B cell (primary cell): Measurements from ENCODE around the gene RIC8A. TPM values are rescaled to one million over a fixed set of nuclear protein-coding genes. Genes with fewer than 3 reads are reported as not detected.
"Not testable (repeated sequence)": the region's sequence is repeated elsewhere in the genome, so short reads cannot be mapped to it uniquely, and the experiment has no call there.

Experiments used
- ATAC-seq: fragments of 200-7000 bp; cut with Tn5 transposase; one replicate; pipeline ENCODE4 v1.10.0; 2021; ENCODE audit warnings: low read depth, mild to moderate bottlenecking, moderate number of reproducible peaks, moderate library complexity
- CTCF ChIA-PET: fragments of 350-600 bp; sonication (Branson Sonifier 250); formaldehyde crosslinking; loops from one replicate; lab custom pipeline; 2021; ENCODE audit warnings: antibody characterized with exemption, inconsistent platforms; lab: Charles Lee
- POLR2A ChIA-PET: fragments of 350-600 bp; sonication (Branson Sonifier 250); formaldehyde crosslinking; loops from one replicate; lab custom pipeline; 2021; ENCODE audit warnings: antibody characterized with exemption; lab: Charles Lee
- DNase-seq: peaks from one replicate; pipeline ENCODE4 v3.0.0; 2013
- H2AFZ ChIP-seq: 2 replicates; pipeline ENCODE4 v1.6.1; 2012; ENCODE audit warnings: mild to moderate bottlenecking, low read depth, low read length; ENCODE audit not compliant: insufficient read depth, poor library complexity, severe bottlenecking
- H3K27ac ChIP-seq, 2 donors: 1 replicate in 1 of 2; 2 replicates in 1 of 2; pipeline ENCODE4 v1.5.1; 2012 to 2013; ENCODE audit warnings: low read length in 2 of 2, mild to moderate bottlenecking in 2 of 2, moderate library complexity in 1 of 2
- H3K27me3 ChIP-seq, 4 experiments: fragments of 200-600 bp in 1 of 4; sonication (generic) in 1 of 4; replicated peaks in 1 of 4; 1 replicate in 2 of 4; 2 replicates in 2 of 4; pipeline versions ENCODE4 v1.6.1 to v1.7.0; 2013 to 2016; ENCODE audit warnings: low read length in 3 of 4, mild to moderate bottlenecking in 2 of 4, mixed read lengths in 1 of 4, moderate library complexity in 1 of 4; ENCODE audit not compliant: insufficient read depth in 4 of 4, control insufficient read depth in 3 of 4; ENCODE audit errors: control extremely low read depth in 1 of 4
- H3K36me3 ChIP-seq, 2 experiments: replicated peaks in 1 of 2; 1 replicate in 1 of 2; 2 replicates in 1 of 2; pipeline versions ENCODE4 v1.6.1 to v1.7.1; 2013; ENCODE audit warnings: low read length in 1 of 2; ENCODE audit not compliant: insufficient read depth in 2 of 2, control insufficient read depth in 1 of 2; ENCODE audit errors: control extremely low read depth in 1 of 2, extremely low read depth in 1 of 2
- H3K4me1 ChIP-seq, 2 donors: fragments of 200-600 bp in 1 of 2; sonication (generic) in 1 of 2; 1 replicate in 1 of 2; 2 replicates in 1 of 2; pipeline versions ENCODE4 v1.5.1 to v1.6.1; 2013 to 2017; ENCODE audit warnings: low read length in 2 of 2; ENCODE audit not compliant: control insufficient read depth in 2 of 2, insufficient read depth in 2 of 2
- H3K4me2 ChIP-seq: replicated peaks from 2 replicates; pipeline ENCODE3; 2012; ENCODE audit warnings: mild to moderate bottlenecking, low read depth, low read length; ENCODE audit not compliant: poor library complexity, severe bottlenecking
- H3K4me3 ChIP-seq, 5 experiments: fragments of 200-600 bp in 1 of 5; sonication (generic) in 1 of 5; 1 replicate in 3 of 5; 2 replicates in 2 of 5; pipeline versions ENCODE4 v1.5.1 to v1.7.0; 2011 to 2016; ENCODE audit warnings: low read length in 4 of 5, mild to moderate bottlenecking in 4 of 5, low read depth in 2 of 5, control low read depth in 1 of 5, moderate library complexity in 1 of 5; ENCODE audit not compliant: insufficient read depth in 1 of 5; ENCODE audit errors: control extremely low read depth in 1 of 5, extremely low read depth in 1 of 5
- H3K79me2 ChIP-seq: fragments of 200-600 bp; sonication (generic); one replicate; pipeline ENCODE4 v1.6.0; 2016; ENCODE audit warnings: low read length; ENCODE audit not compliant: control insufficient read depth, insufficient read depth
- H3K9ac ChIP-seq: fragments of 200-600 bp; sonication (generic); 2 replicates; pipeline ENCODE4 v1.6.1; 2017; ENCODE audit warnings: mild to moderate bottlenecking, low read length, moderate library complexity
- H3K9me3 ChIP-seq, 3 donors: one replicate each; pipeline versions ENCODE4 v1.6.1 to v1.7.1; 2013; ENCODE audit warnings: low read length in 2 of 3; ENCODE audit not compliant: control insufficient read depth in 2 of 3, insufficient read depth in 1 of 3; ENCODE audit errors: control extremely low read depth in 1 of 3
- H4K20me1 ChIP-seq: 2 replicates; pipeline ENCODE4 v1.6.0; 2012; ENCODE audit warnings: mild to moderate bottlenecking, low read length; ENCODE audit not compliant: insufficient read depth, control insufficient read depth, poor library complexity, severe bottlenecking
- H3K27ac Mint-ChIP-seq: one replicate; pipeline ENCODE4 v1.8.0; 2021; ENCODE audit warnings: mixed read lengths
- H3K27me3 Mint-ChIP-seq: one replicate; pipeline ENCODE4 v1.8.0; 2021; ENCODE audit warnings: mixed read lengths
- H3K4me1 Mint-ChIP-seq: one replicate; pipeline ENCODE4 v1.8.0; 2021; ENCODE audit warnings: mixed read lengths
- H3K4me3 Mint-ChIP-seq: one replicate; pipeline ENCODE4 v1.8.0; 2021; ENCODE audit warnings: mixed read lengths
- H3K9me3 Mint-ChIP-seq: one replicate; pipeline ENCODE4 v1.8.0; 2022; ENCODE audit warnings: mixed read lengths; ENCODE audit not compliant: insufficient read depth
- CTCF ChIP-seq: fragments of 200-600 bp; IDR thresholded peaks from one replicate; pipeline ENCODE4 v1.8.0; 2022; ENCODE audit warnings: antibody characterized with exemption, mild to moderate bottlenecking
- EZH2 ChIP-seq: IDR thresholded peaks from 2 replicates; pipeline ENCODE4 v1.6.1; 2012; ENCODE audit warnings: borderline replicate concordance, low read depth, mild to moderate bottlenecking, moderate library complexity, low read length; ENCODE audit not compliant: insufficient read depth, poor library complexity, severe bottlenecking
- WGBS: methylation state at CpG from one replicate; pipeline ENCODE4 v1.1.5; 2013; ENCODE audit warnings: missing lambda C conversion rate; ENCODE audit not compliant: insufficient coverage; 5-methylcytosine and 5-hydroxymethylcytosine counted together
- intact Hi-C: fragments of 100-400 bp; cut with micrococcal nuclease; formaldehyde crosslinking; loops from one replicate; pipeline ENCODE4 v1.10.0; 2022
- polyA plus RNA-seq: library from polyadenylated mRNA; depleted of rRNA; stranded (reverse); fragments of >200 nt; gene quantifications from 2 replicates; pipeline ENCODE4 v1.2.3, GENCODE V29; 2012
- total RNA-seq, 2 donors: library from RNA; stranded (reverse); fragments of 120-200 nt in 1 of 2; gene quantifications; 1 replicate in 1 of 2; 2 replicates in 1 of 2; pipeline versions ENCODE4 v1.2.3 to v1.2.4, GENCODE V29; 2013 to 2022

RIC8A gene
- total and polyA plus RNA-seq, 2 donors (not counting 1 experiment from before 2014, with no cell fraction given), result 100 to 102 TPM

GRCh38 chr11:236774-237767 is 29.6 kb downstream of the RIC8A start, which contains the start of gene PSMD13:
Gene PSMD13 (plus strand): TSS chr11:236976. CDS start chr11:237050, 74 bp downstream.
- CTCF ChIA-PET, result interaction anchor here (0.6 to 3.8 kb wide), 10 partner anchors 10 to 269 kb away, joined by 3 to 29 read pairs (median 3); partner anchors contain the start of genes BET1L, NLRP6, RIC8A and RNH1
- under 1% methylated on average over 56 of the region's 62 CpGs for WGBS
- H3K27ac Mint-ChIP-seq, result peak within 1 kb of the TSS; percentile 100
- TF ChIP-seq EZH2 (no peak), CTCF (no peak)
- H4K20me1 ChIP-seq, result peaks cover 26% of the 10 kb centered on the region
- peaks cover 4 to 30% of the 10 kb centered on the region in 2 experiments for H3K36me3 ChIP-seq
- POLR2A ChIA-PET, result interaction anchor here (0.5 to 3.4 kb wide), 7 partner anchors 13 to 118 kb away, joined by 3 to 25 read pairs (median 4); partner anchors contain the start of genes BET1L and RIC8A
- peaks cover 57% of the 10 kb centered on the region for H3K79me2 ChIP-seq
- DNase-seq, result peak; percentile 91
- peak within 1 kb of the TSS; percentile 95 for H3K9ac ChIP-seq
- H3K9me3 Mint-ChIP-seq, result no peaks in the 10 kb centered on the region
- peak within 1 kb of the TSS; percentile 89 to 98 (median 95) for H3K4me3 ChIP-seq
- peak; percentile 77 for ATAC-seq
- peaks cover 38% of the 10 kb centered on the region for H3K4me1 Mint-ChIP-seq
- no peaks in the 10 kb centered on the region for H3K9me3 ChIP-seq
- no peaks in the 10 kb centered on the region for H3K27me3 Mint-ChIP-seq
- peak within 1 kb of the TSS; percentile 99 for H3K4me3 Mint-ChIP-seq
- peak within 1 kb of the TSS; percentile 92 for H2AFZ ChIP-seq
- H3K4me1 ChIP-seq, result peaks cover 18 to 22% of the 10 kb centered on the region in 2 donors
- H3K4me2 ChIP-seq, result peak within 1 kb of the TSS; percentile 89
- peak within 1 kb of the TSS; percentile 94 to 99 for H3K27ac ChIP-seq
- intact Hi-C loops, result loop anchor here (1.0 to 5.0 kb wide), 5 partner anchors 30 to 269 kb away; partner anchors contain the start of genes BET1L, PGGHG, PTDSS2 and RIC8A
- no peaks in the 10 kb centered on the region for H3K27me3 ChIP-seq

- H3K9me3 Mint-ChIP-seq, ATAC-seq, H3K27ac Mint-ChIP-seq, H3K27me3 ChIP-seq, H3K9me3 ChIP-seq, DNase-seq, H3K9ac ChIP-seq, H3K27me3 Mint-ChIP-seq, H2AFZ ChIP-seq, H3K4me3 ChIP-seq, H3K27ac ChIP-seq: not testable (repeated sequence)
- Mint-ChIP-seq H3K4me3 (peak overlapping the region; percentile 99), H3K4me1 (peaks cover 39% of the 10 kb centered on the region)
- ChIA-PET CTCF (interaction anchor here (0.9 to 3.8 kb wide), 5 partner anchors 8 to 89 kb away, joined by 3 to 29 read pairs (median 3); no protein-coding TSS in a partner anchor), POLR2A (interaction anchor here (1.5 kb wide), 1 partner anchor 42 kb away, joined by 4 read pairs; no protein-coding TSS in a partner anchor)
- Histone ChIP-seq H3K4me1 (peaks cover 18 to 22% of the 10 kb centered on the region in 2 donors), H3K36me3 (peaks cover 4 to 33% of the 10 kb centered on the region in 2 experiments), H4K20me1 (peaks cover 26% of the 10 kb centered on the region), H3K79me2 (peaks cover 69% of the 10 kb centered on the region), H3K4me2 (peak overlapping the region; percentile 89)
- 100% methylated on average over 5 of the region's 7 CpGs for WGBS
- intact Hi-C loops, result loop anchor here (5.0 kb wide), 1 partner anchor 49 kb away; the partner anchor contains the start of gene PGGHG
Observed at GRCh38 chr11:238346-238745, 30.8 kb downstream of the RIC8A start.
